Measurements from ENCODE around the gene KCNQ2. TPM values are rescaled to one million over a fixed set of nuclear protein-coding genes. Genes with fewer than 3 reads are reported as not detected.

KCNQ2 gene
- total RNA-seq, 1 donor from 2014 or later, result 157 TPM

GRCh38 chr20:63373996-63374395, 98.5 kb downstream of the KCNQ2 start:
- DNase-seq (ENCODE audit: low read depth, low spot score), result no peak
- peaks cover 32% of the 10 kb centered on the region for H3K4me1 Mint-ChIP-seq
- no peak overlapping the region for H3K27ac Mint-ChIP-seq (ENCODE audit: unreplicated experiment)
- no peaks in the 10 kb centered on the region for H3K9me3 Mint-ChIP-seq
- no peak for TF ChIP-seq CTCF (conservative IDR thresholded peaks at IDR 0.05)
- peaks cover 4% of the 10 kb centered on the region for H3K27me3 Mint-ChIP-seq (ENCODE audit: low read depth)
- no peak overlapping the region for H3K4me3 Mint-ChIP-seq
- H3K36me3 Mint-ChIP-seq (ENCODE audit: low read depth), result no peaks in the 10 kb centered on the region

GRCh38 chr20:63372971-63373885, 99.2 kb downstream of the KCNQ2 start:
- TF ChIP-seq CTCF (conservative IDR thresholded peaks at IDR 0.05), result no peak
- Mint-ChIP-seq H3K36me3 (ENCODE audit: low read depth) (no peaks in the 10 kb centered on the region), H3K27ac (ENCODE audit: unreplicated experiment) (no peak overlapping the region), H3K27me3 (ENCODE audit: low read depth) (peaks cover 4% of the 10 kb centered on the region), H3K9me3 (no peaks in the 10 kb centered on the region), H3K4me1 (peaks cover 26% of the 10 kb centered on the region), H3K4me3 (no peak overlapping the region)
- no peak for DNase-seq (ENCODE audit: low read depth, low spot score)

- no peak overlapping the region for H3K4me3 Mint-ChIP-seq
Measured at GRCh38 chr20:63371291-63371865, 101.1 kb downstream of the KCNQ2 start.

GRCh38 chr20:63370618-63371187, 101.8 kb downstream of the KCNQ2 start:
- Mint-ChIP-seq H3K4me1 (peaks cover 22% of the 10 kb centered on the region), H3K27me3 (ENCODE audit: low read depth) (no peaks in the 10 kb centered on the region), H3K27ac (ENCODE audit: unreplicated experiment) (no peak overlapping the region), H3K4me3 (no peak overlapping the region), H3K9me3 (no peaks in the 10 kb centered on the region), H3K36me3 (ENCODE audit: low read depth) (no peaks in the 10 kb centered on the region)
- TF ChIP-seq CTCF (conservative IDR thresholded peaks at IDR 0.05), result no peak
- DNase-seq (ENCODE audit: low read depth, low spot score), result no peak

More at GRCh38 chr20:63371291-63371865, 101.1 kb downstream of the KCNQ2 start:
- peaks cover 26% of the 10 kb centered on the region for H3K4me1 Mint-ChIP-seq
- no peak for TF ChIP-seq CTCF (conservative IDR thresholded peaks at IDR 0.05)
- no peak for DNase-seq (ENCODE audit: low read depth, low spot score)
- no peak overlapping the region for H3K27ac Mint-ChIP-seq (ENCODE audit: unreplicated experiment)
- H3K36me3 Mint-ChIP-seq (ENCODE audit: low read depth), result no peaks in the 10 kb centered on the region
- no peaks in the 10 kb centered on the region for H3K27me3 Mint-ChIP-seq (ENCODE audit: low read depth)
- H3K9me3 Mint-ChIP-seq, result no peaks in the 10 kb centered on the region

- Mint-ChIP-seq H3K4me3 (no peak overlapping the region), H3K9me3 (no peaks in the 10 kb centered on the region)
Measured at GRCh38 chr20:63369724-63370617, 102.5 kb downstream of the KCNQ2 start.

More at GRCh38 chr20:63369724-63370617, 102.5 kb downstream of the KCNQ2 start:
- no peaks in the 10 kb centered on the region for H3K36me3 Mint-ChIP-seq (ENCODE audit: low read depth)
- peaks cover 22% of the 10 kb centered on the region for H3K4me1 Mint-ChIP-seq
- no peak for TF ChIP-seq CTCF (conservative IDR thresholded peaks at IDR 0.05)
- H3K27me3 Mint-ChIP-seq (ENCODE audit: low read depth), result no peaks in the 10 kb centered on the region
- DNase-seq (ENCODE audit: low read depth, low spot score), result no peak
- H3K27ac Mint-ChIP-seq (ENCODE audit: unreplicated experiment), result no peak overlapping the region
